Measurements from ENCODE around the gene EVX1.

DNA sequence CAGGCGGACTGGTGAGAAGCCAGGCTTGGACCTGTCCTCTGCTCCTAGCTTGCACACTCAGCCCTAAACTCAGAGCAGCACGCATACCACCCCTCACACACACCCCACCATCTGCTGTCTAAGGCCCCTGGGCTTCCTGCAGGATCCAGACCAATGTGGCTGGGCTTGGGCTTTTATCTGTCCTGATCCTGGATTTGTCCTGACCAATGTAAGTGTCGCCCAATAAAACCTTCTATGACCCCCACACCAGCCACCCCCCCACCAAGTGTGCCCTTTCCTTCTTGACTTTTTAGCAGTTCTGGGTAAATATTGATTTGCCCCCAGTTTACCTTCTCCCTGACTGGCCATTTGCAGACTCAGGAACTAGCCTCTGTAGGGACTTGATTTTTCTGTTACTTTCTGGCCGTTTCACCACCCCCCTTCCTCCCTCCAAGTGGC, 41.0 kb upstream of the EVX1 start:
- TF ChIP-seq, protein P1, sequence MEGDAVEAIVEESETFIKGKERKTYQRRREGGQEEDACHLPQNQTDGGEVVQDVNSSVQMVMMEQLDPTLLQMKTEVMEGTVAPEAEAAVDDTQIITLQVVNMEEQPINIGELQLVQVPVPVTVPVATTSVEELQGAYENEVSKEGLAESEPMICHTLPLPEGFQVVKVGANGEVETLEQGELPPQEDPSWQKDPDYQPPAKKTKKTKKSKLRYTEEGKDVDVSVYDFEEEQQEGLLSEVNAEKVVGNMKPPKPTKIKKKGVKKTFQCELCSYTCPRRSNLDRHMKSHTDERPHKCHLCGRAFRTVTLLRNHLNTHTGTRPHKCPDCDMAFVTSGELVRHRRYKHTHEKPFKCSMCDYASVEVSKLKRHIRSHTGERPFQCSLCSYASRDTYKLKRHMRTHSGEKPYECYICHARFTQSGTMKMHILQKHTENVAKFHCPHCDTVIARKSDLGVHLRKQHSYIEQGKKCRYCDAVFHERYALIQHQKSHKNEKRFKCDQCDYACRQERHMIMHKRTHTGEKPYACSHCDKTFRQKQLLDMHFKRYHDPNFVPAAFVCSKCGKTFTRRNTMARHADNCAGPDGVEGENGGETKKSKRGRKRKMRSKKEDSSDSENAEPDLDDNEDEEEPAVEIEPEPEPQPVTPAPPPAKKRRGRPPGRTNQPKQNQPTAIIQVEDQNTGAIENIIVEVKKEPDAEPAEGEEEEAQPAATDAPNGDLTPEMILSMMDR (IDR thresholded peaks at IDR 0.05), result no peak
- no peak for TF ChIP-seq EZH2 (IDR thresholded peaks at IDR 0.05)
- TF ChIP-seq EZH2phosphoT487 (IDR thresholded peaks at IDR 0.05), result no peak

Measured in neural progenitor cell (in vitro differentiated cells).